Measurements from ENCODE around the gene NLGN4X. TPM values are rescaled to one million over a fixed set of nuclear protein-coding genes. Genes with fewer than 3 reads are reported as not detected.

Gene NLGN4X
- total RNA-seq, 2 donors from 2014 or later: 19.2 to 76.9 TPM

DNA sequence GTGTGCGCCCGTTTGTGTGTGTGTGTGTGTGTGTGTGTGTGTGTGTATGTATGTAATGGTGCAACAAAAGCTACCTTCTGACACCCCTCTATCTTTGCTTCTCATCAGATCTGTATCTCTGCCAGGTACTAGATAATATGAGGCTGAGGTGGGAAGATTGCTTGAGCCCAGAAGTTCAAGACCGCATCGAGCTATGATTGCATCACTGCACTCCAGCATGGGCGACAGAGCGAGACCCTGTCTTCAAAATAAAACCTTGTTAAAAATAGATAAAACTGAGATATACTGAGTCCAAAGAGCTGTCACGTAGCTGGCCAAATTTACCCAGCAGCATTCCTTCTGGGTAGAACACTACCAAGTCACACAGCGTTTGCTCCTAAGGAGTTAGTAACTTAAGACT, 18.4 kb downstream of the NLGN4X start:
- Histone ChIP-seq H3K36me3 (ENCODE audit: control insufficient read depth, insufficient read depth, low read length) (no peaks in the 10 kb centered on the region), H3K4me3 (ENCODE audit: low read length) (no peak overlapping the region), H3K4me1 (ENCODE audit: control insufficient read depth, insufficient read depth, low read length) (no peaks in the 10 kb centered on the region), H3K27ac (ENCODE audit: low read depth, low read length) (no peak overlapping the region), H3K9ac (ENCODE audit: extremely low read depth, low read length, poor library complexity, severe bottlenecking) (no peak overlapping the region), H3K27me3 (ENCODE audit: control insufficient read depth, insufficient read depth, low read length, poor library complexity, severe bottlenecking) (no peaks in the 10 kb centered on the region), H3K9me3 (ENCODE audit: control insufficient read depth, low read length) (no peaks in the 10 kb centered on the region)
- Mint-ChIP-seq H3K4me3 (no peak overlapping the region), H3K27ac (no peak overlapping the region), H3K4me1 (peaks cover 16% of the 10 kb centered on the region), H3K36me3 (ENCODE audit: low read depth) (peaks cover 6% of the 10 kb centered on the region), H3K9me3 (no peaks in the 10 kb centered on the region), H3K27me3 (ENCODE audit: insufficient read depth) (no peaks in the 10 kb centered on the region)
- no peak for DNase-seq
- TF ChIP-seq, protein P1, sequence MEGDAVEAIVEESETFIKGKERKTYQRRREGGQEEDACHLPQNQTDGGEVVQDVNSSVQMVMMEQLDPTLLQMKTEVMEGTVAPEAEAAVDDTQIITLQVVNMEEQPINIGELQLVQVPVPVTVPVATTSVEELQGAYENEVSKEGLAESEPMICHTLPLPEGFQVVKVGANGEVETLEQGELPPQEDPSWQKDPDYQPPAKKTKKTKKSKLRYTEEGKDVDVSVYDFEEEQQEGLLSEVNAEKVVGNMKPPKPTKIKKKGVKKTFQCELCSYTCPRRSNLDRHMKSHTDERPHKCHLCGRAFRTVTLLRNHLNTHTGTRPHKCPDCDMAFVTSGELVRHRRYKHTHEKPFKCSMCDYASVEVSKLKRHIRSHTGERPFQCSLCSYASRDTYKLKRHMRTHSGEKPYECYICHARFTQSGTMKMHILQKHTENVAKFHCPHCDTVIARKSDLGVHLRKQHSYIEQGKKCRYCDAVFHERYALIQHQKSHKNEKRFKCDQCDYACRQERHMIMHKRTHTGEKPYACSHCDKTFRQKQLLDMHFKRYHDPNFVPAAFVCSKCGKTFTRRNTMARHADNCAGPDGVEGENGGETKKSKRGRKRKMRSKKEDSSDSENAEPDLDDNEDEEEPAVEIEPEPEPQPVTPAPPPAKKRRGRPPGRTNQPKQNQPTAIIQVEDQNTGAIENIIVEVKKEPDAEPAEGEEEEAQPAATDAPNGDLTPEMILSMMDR (conservative IDR thresholded peaks at IDR 0.05): no peak
- WGBS, 2 experiments (ENCODE audit: insufficient coverage in 1 of 2, insufficient read length in 1 of 2): 100% methylated on average over 1 to 4 of the region's 8 CpGs

DNA sequence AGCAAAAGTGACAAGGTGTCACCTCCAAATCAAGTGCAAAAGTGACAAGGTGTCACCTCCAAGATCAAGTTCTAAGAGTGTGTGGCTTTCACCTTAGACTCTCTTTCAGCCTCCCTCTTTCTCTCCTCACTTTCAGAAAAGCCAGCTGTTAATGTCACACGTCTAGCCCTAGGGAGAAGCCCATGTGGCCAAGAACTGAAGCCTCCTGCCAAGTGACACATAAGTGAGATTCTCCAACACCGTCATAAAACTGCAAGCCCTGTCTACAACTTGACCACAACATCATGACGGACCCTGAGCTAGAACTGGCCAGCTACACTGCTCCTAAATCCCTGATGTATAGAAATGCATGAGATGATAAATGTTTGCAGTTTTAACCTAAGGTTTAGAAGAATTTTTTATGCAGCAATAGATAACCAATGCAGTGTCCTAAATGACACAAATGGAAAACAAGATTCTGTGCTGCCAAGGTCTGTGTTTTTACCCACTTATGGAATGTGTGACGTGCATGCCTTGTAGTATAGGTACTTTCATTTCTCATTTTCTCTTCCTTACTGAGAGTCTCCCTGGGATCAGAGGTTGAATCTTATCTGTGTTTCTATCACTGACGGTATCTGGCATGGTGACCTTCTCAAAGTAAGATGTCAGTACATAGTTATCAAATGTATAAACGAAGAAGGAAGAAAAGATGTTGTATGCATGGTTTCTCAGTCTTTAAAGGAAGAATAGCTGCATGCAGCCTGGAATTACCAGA, 25.0 kb downstream of the NLGN4X start:
- no peaks in the 10 kb centered on the region for H3K27me3 Mint-ChIP-seq (ENCODE audit: insufficient read depth)
- H3K36me3 Mint-ChIP-seq (ENCODE audit: low read depth): peaks cover 4% of the 10 kb centered on the region
- Histone ChIP-seq H3K9me3 (ENCODE audit: control insufficient read depth, low read length) (no peaks in the 10 kb centered on the region), H3K4me3 (ENCODE audit: low read length) (no peak overlapping the region), H3K9ac (ENCODE audit: extremely low read depth, low read length, poor library complexity, severe bottlenecking) (no peak overlapping the region), H3K36me3 (ENCODE audit: control insufficient read depth, insufficient read depth, low read length) (no peaks in the 10 kb centered on the region), H3K4me1 (ENCODE audit: control insufficient read depth, insufficient read depth, low read length) (no peaks in the 10 kb centered on the region), H3K27ac (ENCODE audit: low read depth, low read length) (no peak overlapping the region), H3K27me3 (ENCODE audit: control insufficient read depth, insufficient read depth, low read length, poor library complexity, severe bottlenecking) (no peaks in the 10 kb centered on the region)
- H3K4me3 Mint-ChIP-seq: no peak overlapping the region
- no peaks in the 10 kb centered on the region for H3K9me3 Mint-ChIP-seq
- WGBS, 2 experiments (ENCODE audit: insufficient coverage in 1 of 2, insufficient read length in 1 of 2): 94 to 100% methylated on average over 2 to 5 of the region's 6 CpGs
- no peaks in the 10 kb centered on the region for H3K4me1 Mint-ChIP-seq
- no peak for DNase-seq
- TF ChIP-seq, protein P1 (conservative IDR thresholded peaks at IDR 0.05): no peak
- no peak overlapping the region for H3K27ac Mint-ChIP-seq

DNA sequence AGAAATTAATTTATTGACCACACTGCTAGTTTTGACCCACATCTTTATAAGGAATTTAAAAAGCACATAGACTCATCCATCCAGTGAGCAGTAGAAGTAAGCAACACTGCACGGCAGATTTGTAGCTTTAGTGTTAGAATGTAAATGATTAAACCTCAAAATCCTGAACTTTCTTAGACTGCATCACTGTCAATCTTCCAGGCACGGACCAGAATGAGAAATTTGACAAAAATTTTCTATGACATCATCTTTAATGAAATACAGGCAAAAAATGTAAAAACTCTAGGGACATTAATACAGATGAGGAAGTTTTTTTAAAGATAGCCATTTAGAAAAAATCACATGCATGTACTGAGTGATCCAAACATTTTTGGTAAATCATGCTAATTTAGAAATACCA, 29.2 kb downstream of the NLGN4X start:
- no peak overlapping the region for H3K27ac Mint-ChIP-seq
- no peak overlapping the region for H3K4me3 ChIP-seq (ENCODE audit: low read length)
- H3K4me3 Mint-ChIP-seq: no peak overlapping the region
- H3K9me3 ChIP-seq (ENCODE audit: control insufficient read depth, low read length): no peaks in the 10 kb centered on the region
- H3K36me3 Mint-ChIP-seq (ENCODE audit: low read depth): peaks cover 4% of the 10 kb centered on the region
- H3K4me1 Mint-ChIP-seq: no peaks in the 10 kb centered on the region
- H3K27me3 ChIP-seq (ENCODE audit: control insufficient read depth, insufficient read depth, low read length, poor library complexity, severe bottlenecking): no peaks in the 10 kb centered on the region
- no peaks in the 10 kb centered on the region for H3K9me3 Mint-ChIP-seq
- no peak for DNase-seq
- H3K4me1 ChIP-seq (ENCODE audit: control insufficient read depth, insufficient read depth, low read length): no peaks in the 10 kb centered on the region
- H3K27ac ChIP-seq (ENCODE audit: low read depth, low read length): no peak overlapping the region
- TF ChIP-seq, protein P1 (conservative IDR thresholded peaks at IDR 0.05): no peak
- WGBS, 2 experiments (ENCODE audit: insufficient coverage in 1 of 2, insufficient read length in 1 of 2): no CpG with 5 or more reads among the region's 2 CpGs
- H3K36me3 ChIP-seq (ENCODE audit: control insufficient read depth, insufficient read depth, low read length): no peaks in the 10 kb centered on the region
- H3K9ac ChIP-seq (ENCODE audit: extremely low read depth, low read length, poor library complexity, severe bottlenecking): no peak overlapping the region
- H3K27me3 Mint-ChIP-seq (ENCODE audit: insufficient read depth): no peaks in the 10 kb centered on the region
